Ascending aorta (tissue), 2 donors: ENCODE results near the gene PPP1R27. TPM values are rescaled to one million over a fixed set of nuclear protein-coding genes. Genes with fewer than 3 reads are reported as not detected.

ENCODE experiments used
- DNase-seq, 2 donors: peaks; one replicate each; pipeline ENCODE4 v3.0.0-alpha.2; 2019; ENCODE audit warnings: low spot score in 2 of 2
- H3K27ac ChIP-seq, 2 donors: fragments of 200-600 bp; sonication (generic); one replicate each; pipeline ENCODE4 v1.5.1; 2016 to 2017; ENCODE audit warnings: mild to moderate bottlenecking in 1 of 2
- H3K27me3 ChIP-seq: fragments of 200-600 bp; sonication (generic); one replicate; pipeline ENCODE4 v1.5.1; 2017
- H3K36me3 ChIP-seq, 2 donors: fragments of 200-600 bp; sonication (generic); one replicate each; pipeline ENCODE4 v1.5.1; 2016
- H3K4me1 ChIP-seq, 2 donors: fragments of 200-600 bp; sonication (generic); one replicate each; pipeline ENCODE4 v1.5.1; 2016 to 2017; ENCODE audit warnings: mild to moderate bottlenecking in 1 of 2
- H3K4me3 ChIP-seq, 2 donors: fragments of 200-600 bp; sonication (generic); one replicate each; pipeline ENCODE4 v1.5.1; 2016 to 2017; ENCODE audit warnings: mild to moderate bottlenecking in 1 of 2
- H3K9me3 ChIP-seq, 2 donors: fragments of 200-600 bp; sonication (generic); one replicate each; pipeline ENCODE4 v1.5.1; 2016
- intact Hi-C: fragments of 100-400 bp; cut with DNase I; formaldehyde crosslinking; loops from one replicate; pipeline ENCODE4 v1.15.1; 2023
- total RNA-seq: library from RNA; depleted of rRNA; stranded (reverse); fragments of >200 nt; gene quantifications from one replicate; pipeline ENCODE4 v1.1.0, GENCODE V29; 2016
- TF ChIP-seq, protein P1 (sequence below), 3 experiments: fragments of 200-600 bp in 2 of 3; fragments of 450-650 bp in 1 of 3; sonication (generic) in 2 of 3; IDR thresholded peaks; one replicate each; pipeline ENCODE4 v1.5.1; 2016 to 2019; ENCODE audit warnings: antibody characterized with exemption in 3 of 3, mild to moderate bottlenecking in 1 of 3, moderate library complexity in 1 of 3

PPP1R27 gene
- total RNA-seq, 1 donor from 2014 or later = not detected

DNA sequence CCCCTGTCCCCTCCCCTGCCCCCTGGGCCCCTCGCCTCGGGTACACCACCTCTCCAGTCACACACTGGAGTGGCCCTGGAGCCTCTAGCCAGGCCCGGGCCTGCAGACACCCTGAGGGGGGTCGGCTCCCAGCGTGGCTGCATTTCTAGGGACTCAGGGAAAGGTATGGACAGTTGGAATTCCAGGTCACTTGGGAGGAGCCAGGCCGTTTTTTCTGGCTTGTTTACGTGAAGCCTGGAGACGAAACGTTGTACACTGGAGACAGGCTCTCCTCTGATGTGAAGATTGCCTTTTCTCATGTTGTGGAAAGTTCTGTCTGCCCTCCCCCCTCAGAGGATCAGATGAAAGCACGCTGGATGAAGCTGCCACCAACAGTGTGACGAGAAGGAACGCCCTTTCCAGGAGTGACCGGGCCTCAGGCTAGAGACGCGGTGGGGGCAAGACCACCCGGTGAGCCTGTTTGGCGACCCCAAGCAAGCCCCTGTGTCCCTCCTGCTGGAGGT lies 4.0 kb upstream of the PPP1R27 start:
- no peaks in the 10 kb centered on the region for H3K27me3 ChIP-seq
- peaks cover 3 to 4% of the 10 kb centered on the region in 2 donors for H3K4me1 ChIP-seq
- TF ChIP-seq, protein P1, sequence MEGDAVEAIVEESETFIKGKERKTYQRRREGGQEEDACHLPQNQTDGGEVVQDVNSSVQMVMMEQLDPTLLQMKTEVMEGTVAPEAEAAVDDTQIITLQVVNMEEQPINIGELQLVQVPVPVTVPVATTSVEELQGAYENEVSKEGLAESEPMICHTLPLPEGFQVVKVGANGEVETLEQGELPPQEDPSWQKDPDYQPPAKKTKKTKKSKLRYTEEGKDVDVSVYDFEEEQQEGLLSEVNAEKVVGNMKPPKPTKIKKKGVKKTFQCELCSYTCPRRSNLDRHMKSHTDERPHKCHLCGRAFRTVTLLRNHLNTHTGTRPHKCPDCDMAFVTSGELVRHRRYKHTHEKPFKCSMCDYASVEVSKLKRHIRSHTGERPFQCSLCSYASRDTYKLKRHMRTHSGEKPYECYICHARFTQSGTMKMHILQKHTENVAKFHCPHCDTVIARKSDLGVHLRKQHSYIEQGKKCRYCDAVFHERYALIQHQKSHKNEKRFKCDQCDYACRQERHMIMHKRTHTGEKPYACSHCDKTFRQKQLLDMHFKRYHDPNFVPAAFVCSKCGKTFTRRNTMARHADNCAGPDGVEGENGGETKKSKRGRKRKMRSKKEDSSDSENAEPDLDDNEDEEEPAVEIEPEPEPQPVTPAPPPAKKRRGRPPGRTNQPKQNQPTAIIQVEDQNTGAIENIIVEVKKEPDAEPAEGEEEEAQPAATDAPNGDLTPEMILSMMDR (IDR thresholded peaks at IDR 0.05) = no peak
- no peak overlapping the region for H3K27ac ChIP-seq
- H3K4me3 ChIP-seq = no peak overlapping the region
- H3K9me3 ChIP-seq = no peaks in the 10 kb centered on the region
- intact Hi-C loops = no loop called here
- DNase-seq = no peak
- peaks cover 13 to 16% of the 10 kb centered on the region in 2 donors for H3K36me3 ChIP-seq

DNA sequence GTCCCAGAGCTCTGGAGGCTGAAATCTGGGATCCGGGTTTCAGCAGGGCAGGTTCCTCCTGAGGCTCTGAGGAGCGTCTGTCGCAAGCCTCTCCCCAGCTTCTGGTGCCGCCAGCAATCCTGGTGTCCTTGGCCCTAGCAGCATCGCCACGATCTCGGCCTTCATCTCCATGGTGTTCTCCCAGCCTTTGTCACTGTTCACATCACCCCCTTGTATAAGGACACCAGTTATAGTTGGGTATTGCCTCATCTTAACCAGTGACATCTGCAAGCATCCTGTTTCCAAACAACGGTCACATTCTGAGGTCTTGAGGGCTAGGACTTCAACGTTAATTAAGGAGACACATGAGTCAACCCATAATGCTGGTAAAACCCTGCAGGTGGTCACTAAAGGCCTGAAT lies 2.8 kb upstream of the PPP1R27 start:
- H3K4me1 ChIP-seq = peaks cover 7 to 9% of the 10 kb centered on the region in 2 donors
- H3K9me3 ChIP-seq = no peaks in the 10 kb centered on the region
- intact Hi-C loops = no loop called here

DNA sequence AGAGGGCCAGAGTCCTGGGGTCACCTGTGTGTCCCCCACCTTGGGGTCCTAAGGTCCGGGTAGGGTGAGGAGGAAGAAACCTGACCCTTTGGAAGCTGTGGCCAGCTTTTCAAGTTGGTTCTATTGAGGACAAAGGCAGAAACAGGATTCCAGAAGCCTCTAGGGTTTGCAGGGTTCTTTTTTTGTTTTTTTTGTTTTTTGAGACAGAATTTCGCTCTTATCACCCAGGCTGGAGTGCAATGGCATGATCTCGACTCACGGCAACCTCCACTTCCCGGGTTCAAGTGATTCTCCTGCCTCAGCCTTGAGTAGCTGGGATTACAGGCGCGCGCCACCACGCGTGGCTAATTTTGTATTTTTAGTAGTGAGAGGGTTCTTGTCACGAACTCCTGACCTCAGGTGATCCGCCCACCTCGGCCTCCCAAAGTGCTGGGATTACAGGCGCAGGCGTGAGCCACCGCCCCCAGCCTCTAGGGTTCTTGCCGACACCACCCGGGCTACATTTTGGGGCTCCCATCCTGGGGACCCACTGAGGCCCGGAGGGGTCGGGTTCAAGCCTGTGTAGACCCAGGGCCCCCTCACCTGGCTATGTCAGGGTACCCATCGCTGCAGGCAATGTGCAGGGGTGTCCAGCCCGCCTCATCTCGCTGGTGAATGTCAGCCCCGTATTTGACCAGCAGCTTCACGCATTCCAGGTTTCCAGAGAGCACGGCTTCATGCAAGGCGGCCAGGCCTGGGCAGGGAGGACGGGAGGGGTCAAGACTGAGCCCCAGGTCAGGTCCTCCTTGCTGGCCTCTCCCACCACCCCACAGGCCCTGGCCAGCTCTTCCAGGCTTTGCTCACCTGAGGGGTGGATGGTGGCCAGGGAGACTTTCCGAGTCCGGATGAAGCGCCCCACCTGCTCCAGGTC lies 674 bp downstream of the PPP1R27 start:
- H3K4me1 ChIP-seq = peaks cover 16 to 22% of the 10 kb centered on the region in 2 donors
- H3K9me3 ChIP-seq = no peaks in the 10 kb centered on the region
- intact Hi-C loops = loop anchor here (5.0 kb wide), 1 partner anchor 38 kb away; the partner anchor contains the start of gene ARHGDIA
- no peaks in the 10 kb centered on the region for H3K27me3 ChIP-seq
- no peak for DNase-seq
- no peaks in the 10 kb centered on the region for H3K36me3 ChIP-seq
- TF ChIP-seq, protein P1 (IDR thresholded peaks at IDR 0.05) = no peak
- peak overlapping the region; percentile 77 to 92 for H3K4me3 ChIP-seq
- peak overlapping the region; percentile 79 to 91 for H3K27ac ChIP-seq

More for the DNA sequence above, 2.8 kb upstream of the PPP1R27 start:
- H3K36me3 ChIP-seq = peaks cover 1 to 4% of the 10 kb centered on the region in 2 donors
- no peak overlapping the region for H3K4me3 ChIP-seq
- TF ChIP-seq, protein P1 (IDR thresholded peaks at IDR 0.05) = no peak
- no peak for DNase-seq
- H3K27ac ChIP-seq = no peak overlapping the region
- H3K27me3 ChIP-seq = no peaks in the 10 kb centered on the region

DNA sequence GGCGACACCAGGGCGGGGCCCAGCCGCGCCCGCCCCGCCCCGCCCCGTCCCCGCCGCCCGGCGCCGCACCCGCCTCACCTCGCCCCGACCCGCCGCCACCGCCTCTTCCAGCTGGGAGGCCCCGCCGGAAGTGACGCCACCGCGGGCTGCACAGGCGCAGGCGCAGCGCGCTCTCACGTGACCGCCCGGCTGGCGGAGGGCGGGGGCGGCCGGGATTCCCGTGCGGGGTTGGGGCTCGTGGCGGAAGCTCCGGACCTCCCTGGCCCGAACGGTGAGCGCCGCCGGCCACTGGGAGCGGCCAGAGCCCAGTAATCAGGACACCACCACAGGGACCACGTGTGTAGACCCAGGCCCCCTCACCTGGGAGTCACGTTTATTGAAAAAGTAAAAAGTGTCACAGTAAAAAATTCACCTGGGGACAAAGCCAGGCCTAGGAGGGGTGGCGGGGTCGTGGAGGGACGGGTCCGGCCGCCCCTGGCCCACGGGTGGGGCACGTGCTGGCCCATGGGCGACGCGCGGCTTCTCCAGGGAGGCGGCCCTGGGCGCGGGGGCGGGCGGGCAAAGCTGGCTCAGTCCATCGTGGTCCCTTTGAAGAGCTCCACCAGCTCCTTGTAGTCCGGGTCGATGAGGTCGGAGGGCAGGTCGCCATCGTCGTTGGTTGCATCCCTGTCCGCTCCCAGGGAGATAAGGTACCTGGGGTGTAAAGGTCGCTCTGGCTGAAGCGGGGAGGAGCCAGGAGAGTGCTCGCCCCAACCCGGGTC lies 1.5 kb downstream of the PPP1R27 start, which contains the start of gene MCRIP1:
Gene MCRIP1, minus strand, starts transcription at position 132 of the 761 bp plus-strand sequence. CDS start 8,785 bp downstream, outside the sequence.
- intact Hi-C loops = loop anchor here (5.0 kb wide), 1 partner anchor 39 kb away; the partner anchor contains the start of gene ARHGDIA
- TF ChIP-seq, protein P1 (IDR thresholded peaks at IDR 0.05) = no peak
- H3K27me3 ChIP-seq = no peaks in the 10 kb centered on the region
- H3K4me3 ChIP-seq = peak within 1 kb of the TSS; percentile 92 to 94
- H3K36me3 ChIP-seq = no peaks in the 10 kb centered on the region
- no peaks in the 10 kb centered on the region for H3K9me3 ChIP-seq
- peaks cover 16 to 22% of the 10 kb centered on the region in 2 donors for H3K4me1 ChIP-seq
- peak; percentile 77 to 97 for DNase-seq
- peak within 1 kb of the TSS; percentile 91 to 94 for H3K27ac ChIP-seq

DNA sequence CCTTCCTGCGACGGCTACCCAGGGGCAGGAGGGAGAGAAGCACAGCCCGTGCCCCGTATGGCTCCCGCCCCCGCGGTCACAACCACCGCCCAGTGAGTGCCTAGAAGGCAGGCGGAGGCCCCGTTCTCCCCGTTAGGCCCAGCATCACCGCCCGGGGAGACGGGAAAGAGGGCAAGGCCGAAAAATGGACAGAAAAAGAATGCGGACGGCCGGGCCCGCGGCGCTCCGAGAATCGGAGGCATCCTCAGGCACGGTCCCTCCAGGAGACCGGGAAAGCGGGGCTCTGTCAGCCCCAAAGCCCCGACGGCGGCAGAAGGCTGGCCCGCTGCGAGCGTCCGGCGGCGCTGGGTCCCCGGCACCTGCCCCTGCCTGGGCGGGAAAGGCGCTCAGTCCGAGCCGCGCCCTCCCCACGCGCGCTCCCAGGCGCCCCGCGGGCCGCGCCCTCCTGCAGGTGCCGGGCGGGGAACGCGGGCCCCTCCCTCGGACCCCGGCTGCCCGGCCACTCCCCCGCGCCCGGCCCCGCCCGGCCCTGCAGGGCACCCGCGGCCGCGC lies 2.2 kb downstream of the PPP1R27 start:
- intact Hi-C loops = loop anchor here (1.0 to 5.0 kb wide), 3 partner anchors 28 to 78 kb away; partner anchors contain the start of genes ARHGDIA and P4HB
- H3K4me1 ChIP-seq = peaks cover 16 to 22% of the 10 kb centered on the region in 2 donors

More for the DNA sequence above, 2.2 kb downstream of the PPP1R27 start:
- no peaks in the 10 kb centered on the region for H3K36me3 ChIP-seq
- H3K4me3 ChIP-seq = peak overlapping the region; percentile 92 to 94
- TF ChIP-seq, protein P1 (IDR thresholded peaks at IDR 0.05) = no peak
- peak overlapping the region; percentile 90 to 94 for H3K27ac ChIP-seq
- no peaks in the 10 kb centered on the region for H3K27me3 ChIP-seq
- H3K9me3 ChIP-seq = no peaks in the 10 kb centered on the region
- peak in 1 of 2 donors; percentile 69 for DNase-seq
